SK-N-SH treated with all-trans-retinoic acid at 6 μM for 48 hours (cell line): Measurements from ENCODE around the gene DLG5.

ENCODE experiments used
- ATAC-seq: fragments of 200-7000 bp; cut with Tn5 transposase; 3 replicates; pipeline ENCODE4 v1.9.1; 2020; ENCODE audit warnings: mild to moderate bottlenecking, moderate library complexity
- ARNTL ChIP-seq: fragments of 450-650 bp; formaldehyde crosslinking; IDR thresholded peaks from 2 replicates; pipeline ENCODE4 v1.5.0; 2020; ENCODE audit warnings: low read depth, mild to moderate bottlenecking, moderate library complexity, borderline replicate concordance
- BACH2 ChIP-seq: fragments of 250-450 bp; sonication (Bioruptor Pico); IDR thresholded peaks from 2 replicates; pipeline ENCODE4 v1.9.0; 2021; ENCODE audit warnings: mild to moderate bottlenecking, borderline replicate concordance
- CREB5 ChIP-seq: fragments of 250-450 bp; sonication (Bioruptor Pico); IDR thresholded peaks from 2 replicates; pipeline ENCODE4 v1.5.1; 2020; ENCODE audit warnings: low read depth, mild to moderate bottlenecking, moderate library complexity
- CSDC2 ChIP-seq: fragments of 250-450 bp; sonication (Bioruptor Pico); IDR thresholded peaks from 2 replicates; pipeline ENCODE4 v1.5.0; 2020; ENCODE audit warnings: mild to moderate bottlenecking, moderate library complexity
- CSRNP3 ChIP-seq: fragments of 250-450 bp; sonication (Bioruptor Pico); IDR thresholded peaks from 2 replicates; pipeline ENCODE4 v1.5.1; 2021; ENCODE audit warnings: mild to moderate bottlenecking, moderate library complexity
- ESRRG ChIP-seq: fragments of 250-450 bp; sonication (Bioruptor Pico); IDR thresholded peaks from 2 replicates; pipeline ENCODE4 v1.6.1; 2021; ENCODE audit warnings: mild to moderate bottlenecking
- GLIS3 ChIP-seq: fragments of 250-450 bp; sonication (Bioruptor Pico); IDR thresholded peaks from 2 replicates; pipeline ENCODE4 v1.5.0; 2020; ENCODE audit warnings: mild to moderate bottlenecking, moderate library complexity
- ISL1 ChIP-seq: fragments of 250-450 bp; sonication (Bioruptor Pico); IDR thresholded peaks from 2 replicates; pipeline ENCODE4 v2.1.2; 2022; ENCODE audit warnings: mild to moderate bottlenecking, moderate library complexity
- OSR1 ChIP-seq: fragments of 250-450 bp; sonication (Bioruptor Pico); IDR thresholded peaks from 2 replicates; pipeline ENCODE4 v1.8.0; 2022; ENCODE audit warnings: moderate library complexity, mild to moderate bottlenecking, inconsistent platforms
- PATZ1 ChIP-seq: fragments of 250-450 bp; sonication (Bioruptor Pico); IDR thresholded peaks from 2 replicates; pipeline ENCODE4 v1.8.0; 2020; ENCODE audit warnings: mild to moderate bottlenecking, moderate library complexity, borderline replicate concordance
- POU6F1 ChIP-seq: fragments of 250-450 bp; sonication (Bioruptor Pico); IDR thresholded peaks from 2 replicates; pipeline ENCODE4 v1.8.0; 2021; ENCODE audit warnings: low read depth, mild to moderate bottlenecking, moderate library complexity, borderline replicate concordance
- PPARA ChIP-seq: fragments of 250-450 bp; sonication (Bioruptor Pico); IDR thresholded peaks from 2 replicates; pipeline ENCODE4 v1.5.0; 2020; ENCODE audit warnings: mild to moderate bottlenecking, borderline replicate concordance
- RARB ChIP-seq: fragments of 250-450 bp; sonication (Bioruptor Pico); IDR thresholded peaks from 2 replicates; pipeline ENCODE4 v1.8.0; 2021; ENCODE audit warnings: mild to moderate bottlenecking, moderate library complexity
- SNAI2 ChIP-seq: fragments of 250-450 bp; sonication (Bioruptor Pico); IDR thresholded peaks from 2 replicates; pipeline ENCODE4 v1.5.0; 2020; ENCODE audit warnings: mild to moderate bottlenecking, moderate library complexity
- TCF4 ChIP-seq: fragments of 250-450 bp; sonication (Bioruptor Pico); IDR thresholded peaks from 2 replicates; pipeline ENCODE4 v1.8.0; 2021; ENCODE audit warnings: mild to moderate bottlenecking, moderate library complexity, borderline replicate concordance
- TSHZ2 ChIP-seq: fragments of 250-450 bp; sonication (Bioruptor Pico); IDR thresholded peaks from 2 replicates; pipeline ENCODE4 v1.5.0; 2020; ENCODE audit warnings: mild to moderate bottlenecking, moderate library complexity
- ZC3H10 ChIP-seq: fragments of 250-450 bp; sonication (Bioruptor Pico); IDR thresholded peaks from 2 replicates; pipeline ENCODE4 v1.5.1; 2021; ENCODE audit warnings: mild to moderate bottlenecking, moderate library complexity
- ZFP30 ChIP-seq: fragments of 450-650 bp; formaldehyde crosslinking; IDR thresholded peaks from 2 replicates; pipeline ENCODE4 v1.5.0; 2022; ENCODE audit warnings: mild to moderate bottlenecking, moderate library complexity
- ZNF565 ChIP-seq: fragments of 450-650 bp; formaldehyde crosslinking; conservative IDR thresholded peaks from 2 replicates; pipeline ENCODE4 v1.5.0; 2020; ENCODE audit warnings: low read depth, mild to moderate bottlenecking, moderate library complexity
- ZNF70 ChIP-seq: fragments of 450-650 bp; formaldehyde crosslinking; IDR thresholded peaks from 2 replicates; pipeline ENCODE4 v1.5.0; 2020; ENCODE audit warnings: mild to moderate bottlenecking, moderate library complexity
- ZNF8 ChIP-seq: fragments of 450-650 bp; formaldehyde crosslinking; IDR thresholded peaks from 2 replicates; pipeline ENCODE4 v1.5.0; 2020; ENCODE audit warnings: mild to moderate bottlenecking, moderate library complexity

The DLG5 gene

GRCh38 chr10:77875730-77876129, 50.8 kb downstream of the DLG5 start:
- TF ChIP-seq ESRRG (CRISPR knock-in tag) = no peak
- no peak for TF ChIP-seq POU6F1
- no peak for TF ChIP-seq OSR1 (CRISPR knock-in tag)
- no peak for TF ChIP-seq ZC3H10 (CRISPR knock-in tag)
- no peak for TF ChIP-seq ARNTL
- TF ChIP-seq ZNF8 (CRISPR knock-in tag) = no peak
- TF ChIP-seq ZNF70 (CRISPR knock-in tag) = no peak
- TF ChIP-seq CSDC2 (CRISPR knock-in tag) = no peak
- TF ChIP-seq GLIS3 (CRISPR knock-in tag) = no peak
- TF ChIP-seq TSHZ2 = no peak
- TF ChIP-seq ZFP30 (CRISPR knock-in tag) = no peak
- TF ChIP-seq BACH2 (CRISPR knock-in tag) = no peak
- no peak for TF ChIP-seq ZNF565 (CRISPR knock-in tag)
- no peak for ATAC-seq

- ATAC-seq = no peak
- TF ChIP-seq RARB (CRISPR knock-in tag) (no peak), ZNF8 (CRISPR knock-in tag) (no peak), GLIS3 (CRISPR knock-in tag) (no peak), ZNF70 (CRISPR knock-in tag) (no peak), ISL1 (CRISPR knock-in tag) (no peak), ZC3H10 (CRISPR knock-in tag) (no peak), PATZ1 (CRISPR knock-in tag) (no peak), ARNTL (no peak), ZFP30 (CRISPR knock-in tag) (no peak), CREB5 (CRISPR knock-in tag) (no peak), CSRNP3 (no peak), ZNF565 (CRISPR knock-in tag) (no peak), TSHZ2 (no peak), CSDC2 (CRISPR knock-in tag) (no peak), TCF4 (CRISPR knock-in tag) (no peak), PPARA (no peak), BACH2 (CRISPR knock-in tag) (no peak), OSR1 (CRISPR knock-in tag) (no peak), POU6F1 (no peak), SNAI2 (CRISPR knock-in tag) (no peak)
Observed at GRCh38 chr10:77874872-77875271, 51.7 kb downstream of the DLG5 start.
